ENCODE results near the gene PRKCH. TPM values are rescaled to one million over a fixed set of nuclear protein-coding genes. Genes with fewer than 3 reads are reported as not detected.

The PRKCH gene
- total and polyA plus RNA-seq, 3 experiments from 2014 or later = 165 to 369 (median 166) TPM

DNA sequence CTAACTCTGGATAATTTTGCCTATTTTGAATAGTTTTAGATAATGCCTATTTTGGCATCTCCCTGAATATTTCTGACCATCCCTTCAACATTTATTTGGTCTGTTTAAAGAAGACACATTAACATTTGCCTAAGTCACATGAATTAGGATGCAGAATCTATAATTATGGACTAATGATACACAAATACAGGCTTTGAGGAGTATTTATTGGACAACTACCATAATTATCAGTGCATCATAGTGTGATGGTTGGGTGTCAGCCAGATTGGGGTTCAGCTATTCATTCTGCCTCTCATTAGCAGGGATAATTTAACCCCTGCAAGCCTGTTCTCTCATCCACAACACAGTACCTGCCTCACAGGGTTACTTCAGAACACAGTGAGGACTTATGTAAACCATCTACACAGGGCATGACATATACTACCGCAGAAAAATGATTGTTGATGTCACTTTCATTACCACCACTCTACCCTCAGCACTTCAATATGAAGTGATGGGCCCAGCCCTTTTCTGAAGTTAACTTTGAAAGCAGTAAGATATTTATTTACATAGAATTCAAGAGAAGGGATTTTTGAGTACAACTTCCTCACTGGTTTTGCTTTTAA lies 14.4 kb downstream of the PRKCH start:
- H3K9me3 ChIP-seq (ENCODE audit: low read length) = no peaks in the 10 kb centered on the region
- peak overlapping the region; percentile 69 to 91 (median 84) for H3K4me3 Mint-ChIP-seq
- H3K27ac ChIP-seq (ENCODE audit: low read depth, low read length) = peak overlapping the region; percentile 79
- ChIA-PET POLR2A (interaction anchor here (1.5 to 3.8 kb wide), 2 partner anchors 12 to 13 kb away, joined by 6 to 29 read pairs; partner anchors contain the start of gene PRKCH), CTCF (interaction anchor here (0.9 to 2.1 kb wide), 4 partner anchors 9 to 51 kb away, joined by 3 to 5 read pairs (median 4); no protein-coding TSS in a partner anchor)
- peaks cover 79 to 91% (median 89%) of the 10 kb centered on the region in 3 donors for H3K4me1 Mint-ChIP-seq
- H3K4me3 ChIP-seq (ENCODE audit: low read length) = peak overlapping the region; percentile 50
- no peaks in the 10 kb centered on the region for H3K9me3 Mint-ChIP-seq
- peak overlapping the region; percentile 97 to 100 (median 99) for H3K27ac Mint-ChIP-seq
- H3K36me3 Mint-ChIP-seq = peaks cover 7 to 46% (median 17%) of the 10 kb centered on the region in 3 donors
- H3K36me3 ChIP-seq (ENCODE audit: insufficient read depth, low read length) = no peaks in the 10 kb centered on the region
- peaks cover 90% of the 10 kb centered on the region for H3K4me1 ChIP-seq (ENCODE audit: insufficient read depth, low read length)
- no peaks in the 10 kb centered on the region for H3K27me3 ChIP-seq (ENCODE audit: insufficient read depth, low read length, poor library complexity, severe bottlenecking)
- peak in 3 of 5 donors; percentile 57 to 80 (median 70) for DNase-seq
- no peaks in the 10 kb centered on the region for H3K27me3 Mint-ChIP-seq

DNA sequence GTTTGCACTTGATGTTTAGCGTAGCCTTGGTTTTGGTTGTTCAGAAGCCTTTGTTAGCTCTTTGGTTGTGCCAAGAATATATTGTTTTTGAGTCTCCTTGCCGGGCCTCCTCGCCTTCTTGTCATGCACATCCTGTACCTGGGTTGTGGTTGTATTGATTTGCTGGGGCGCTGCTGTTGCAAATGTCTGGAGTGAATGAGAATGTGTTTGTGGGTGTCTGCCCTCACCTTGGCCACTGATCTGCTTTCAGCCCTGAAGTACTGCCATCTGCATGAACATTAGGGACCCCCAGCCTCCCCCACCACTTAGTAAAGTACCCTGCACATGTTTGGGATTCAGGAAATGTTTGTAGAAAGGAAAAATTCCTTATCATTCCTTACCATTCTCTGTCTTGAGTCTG lies 16.5 kb downstream of the PRKCH start:
- Histone ChIP-seq H3K4me3 (ENCODE audit: low read length) (peak overlapping the region; percentile 10), H3K36me3 (ENCODE audit: insufficient read depth, low read length) (no peaks in the 10 kb centered on the region), H3K27ac (ENCODE audit: low read depth, low read length) (peak overlapping the region; percentile 79), H3K9me3 (ENCODE audit: low read length) (no peaks in the 10 kb centered on the region), H3K27me3 (ENCODE audit: insufficient read depth, low read length, poor library complexity, severe bottlenecking) (no peaks in the 10 kb centered on the region), H3K4me1 (ENCODE audit: insufficient read depth, low read length) (peaks cover 89% of the 10 kb centered on the region)
- ChIA-PET POLR2A (interaction anchor here (0.7 to 3.1 kb wide), 8 partner anchors 9 to 115 kb away, joined by 4 to 15 read pairs (median 5); no protein-coding TSS in a partner anchor), CTCF (interaction anchor here (1.0 to 2.6 kb wide), 10 partner anchors 10 to 57 kb away, joined by 3 to 12 read pairs (median 3); partner anchors contain the start of genes PRKCH and TMEM30B)
- peak overlapping the region; percentile 44 to 80 (median 68) for H3K4me3 Mint-ChIP-seq
- H3K27me3 Mint-ChIP-seq = no peaks in the 10 kb centered on the region
- H3K36me3 Mint-ChIP-seq = peaks cover 7 to 50% (median 20%) of the 10 kb centered on the region in 3 donors
- H3K27ac Mint-ChIP-seq = peak overlapping the region; percentile 97 to 100 (median 99)
- H3K9me3 Mint-ChIP-seq = no peaks in the 10 kb centered on the region
- H3K4me1 Mint-ChIP-seq = peaks cover 86 to 94% (median 94%) of the 10 kb centered on the region in 3 donors
- peak; percentile 53 to 93 (median 88) for DNase-seq

DNA sequence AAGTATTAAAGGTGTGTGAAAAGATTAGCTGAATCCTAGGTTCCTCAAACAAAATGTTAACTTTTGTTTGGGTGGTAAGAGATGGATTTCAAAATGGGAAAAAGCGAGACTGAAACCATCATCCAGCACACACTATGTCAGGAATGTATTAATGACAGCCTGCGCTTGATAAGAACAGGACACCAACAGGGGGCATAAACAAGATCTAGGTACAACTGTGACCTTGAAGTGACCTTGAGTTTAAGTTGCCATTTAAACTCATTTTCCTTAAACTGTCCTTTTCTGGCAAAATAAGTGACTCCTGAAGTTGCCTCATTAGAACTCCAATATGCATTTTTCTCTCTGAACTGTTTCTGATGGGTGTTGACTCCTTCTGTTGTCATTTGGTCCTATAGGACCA lies 17.1 kb downstream of the PRKCH start:
- Histone ChIP-seq H3K27ac (ENCODE audit: low read depth, low read length) (peak overlapping the region; percentile 52), H3K36me3 (ENCODE audit: insufficient read depth, low read length) (no peaks in the 10 kb centered on the region), H3K4me1 (ENCODE audit: insufficient read depth, low read length) (peaks cover 89% of the 10 kb centered on the region), H3K27me3 (ENCODE audit: insufficient read depth, low read length, poor library complexity, severe bottlenecking) (no peaks in the 10 kb centered on the region), H3K9me3 (ENCODE audit: low read length) (no peaks in the 10 kb centered on the region), H3K4me3 (ENCODE audit: low read length) (peak overlapping the region; percentile 10)
- H3K27me3 Mint-ChIP-seq = no peaks in the 10 kb centered on the region
- peaks cover 7 to 49% (median 20%) of the 10 kb centered on the region in 3 donors for H3K36me3 Mint-ChIP-seq
- H3K9me3 Mint-ChIP-seq = no peaks in the 10 kb centered on the region
- peak overlapping the region; percentile 44 to 80 (median 68) for H3K4me3 Mint-ChIP-seq
- H3K4me1 Mint-ChIP-seq = peaks cover 89 to 94% (median 94%) of the 10 kb centered on the region in 3 donors
- H3K27ac Mint-ChIP-seq = peak overlapping the region; percentile 97 to 100 (median 99)
- CTCF ChIA-PET = interaction anchor here (1.2 to 2.6 kb wide), 7 partner anchors 9 to 58 kb away, joined by 3 to 12 read pairs (median 4); partner anchors contain the start of genes PRKCH and TMEM30B
- DNase-seq = no peak
- POLR2A ChIA-PET = interaction anchor here (0.5 to 3.1 kb wide), 7 partner anchors 8 to 49 kb away, joined by 3 to 15 read pairs (median 6); no protein-coding TSS in a partner anchor

DNA sequence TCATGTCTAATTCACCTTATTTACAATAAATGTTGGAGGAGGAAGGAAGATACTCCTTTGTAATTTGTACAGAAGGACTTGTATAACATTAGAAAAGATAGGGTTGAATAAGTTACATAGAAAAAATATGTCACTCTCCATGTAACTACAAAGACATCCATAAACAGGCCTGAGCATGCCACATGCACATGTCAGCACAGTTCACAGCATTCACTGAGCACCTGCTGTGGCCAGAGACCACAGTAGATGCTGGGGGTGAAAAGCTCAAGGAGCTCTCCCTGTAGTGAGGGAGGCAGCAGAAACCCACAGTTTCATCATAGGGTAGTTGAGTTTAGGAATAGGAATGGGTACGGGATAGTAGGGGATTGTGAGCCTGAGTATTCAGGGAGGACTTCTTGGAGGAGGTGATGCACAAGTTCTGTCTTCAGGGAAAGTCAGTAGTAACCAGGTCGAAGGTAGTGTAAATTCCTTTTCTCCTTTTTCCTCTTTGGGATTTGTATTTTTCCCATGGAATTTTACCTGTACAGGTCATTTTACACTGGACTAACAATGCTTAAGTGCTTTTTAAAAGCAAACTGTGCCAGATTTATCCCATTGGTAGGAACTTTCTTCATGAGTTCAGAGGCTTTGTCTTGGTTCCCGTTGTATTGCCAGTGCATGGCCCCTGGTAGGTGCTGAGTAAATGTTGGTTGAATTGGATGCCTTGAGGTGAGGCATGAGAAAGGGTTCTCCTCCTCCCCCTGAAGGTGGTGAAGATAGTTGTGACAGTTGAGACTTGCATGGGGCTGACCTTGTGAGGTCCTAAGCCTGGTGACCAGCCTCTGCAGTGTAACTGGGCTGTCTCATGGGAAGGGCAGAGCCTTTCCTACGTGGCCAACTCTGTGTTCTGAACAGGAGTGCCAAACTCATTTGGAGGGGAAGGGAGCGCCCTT lies 20.2 kb downstream of the PRKCH start:
- POLR2A ChIA-PET = interaction anchor here (0.6 to 2.2 kb wide), 8 partner anchors 11 to 61 kb away, joined by 3 to 8 read pairs (median 4); no protein-coding TSS in a partner anchor
- Histone ChIP-seq H3K4me3 (ENCODE audit: low read length) (peak overlapping the region; percentile 49), H3K27me3 (ENCODE audit: insufficient read depth, low read length, poor library complexity, severe bottlenecking) (no peaks in the 10 kb centered on the region), H3K4me1 (ENCODE audit: insufficient read depth, low read length) (peaks cover 92% of the 10 kb centered on the region), H3K27ac (ENCODE audit: low read depth, low read length) (peak overlapping the region; percentile 40), H3K9me3 (ENCODE audit: low read length) (no peaks in the 10 kb centered on the region), H3K36me3 (ENCODE audit: insufficient read depth, low read length) (no peaks in the 10 kb centered on the region)
- Mint-ChIP-seq H3K27me3 (no peaks in the 10 kb centered on the region), H3K36me3 (peaks cover 3 to 40% (median 16%) of the 10 kb centered on the region in 3 donors), H3K9me3 (no peaks in the 10 kb centered on the region), H3K4me1 (peaks cover 92 to 96% (median 94%) of the 10 kb centered on the region in 3 donors), H3K4me3 (peak overlapping the region; percentile 77 to 90 (median 82)), H3K27ac (peak overlapping the region; percentile 96 to 99 (median 98))
- peak in 2 of 5 donors; percentile 46 to 63 for DNase-seq
- CTCF ChIA-PET = interaction anchor here (0.8 to 1.9 kb wide), 10 partner anchors 8 to 114 kb away, joined by 3 to 10 read pairs (median 4); no protein-coding TSS in a partner anchor

DNA sequence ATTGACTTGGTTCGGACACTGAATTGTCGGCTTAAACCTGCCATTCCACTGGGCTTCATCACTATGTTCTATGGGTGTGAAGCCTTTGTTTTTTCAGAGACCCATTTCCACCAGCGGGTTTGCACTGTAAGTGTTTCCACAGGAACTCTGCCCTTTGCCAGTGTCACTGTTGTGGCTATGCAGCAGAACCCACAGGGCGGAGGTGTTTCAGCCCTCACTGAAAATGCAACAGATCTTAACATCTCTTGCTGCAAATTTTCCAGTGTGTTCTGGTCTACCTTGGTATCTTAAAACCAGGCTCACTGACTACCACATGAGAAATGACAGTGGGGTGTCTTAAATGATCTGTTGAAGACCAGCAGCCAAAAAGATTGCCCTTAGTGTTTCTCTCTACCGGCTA lies 21.1 kb downstream of the PRKCH start:
- H3K36me3 ChIP-seq (ENCODE audit: insufficient read depth, low read length) = no peaks in the 10 kb centered on the region
- no peaks in the 10 kb centered on the region for H3K9me3 Mint-ChIP-seq

DNA sequence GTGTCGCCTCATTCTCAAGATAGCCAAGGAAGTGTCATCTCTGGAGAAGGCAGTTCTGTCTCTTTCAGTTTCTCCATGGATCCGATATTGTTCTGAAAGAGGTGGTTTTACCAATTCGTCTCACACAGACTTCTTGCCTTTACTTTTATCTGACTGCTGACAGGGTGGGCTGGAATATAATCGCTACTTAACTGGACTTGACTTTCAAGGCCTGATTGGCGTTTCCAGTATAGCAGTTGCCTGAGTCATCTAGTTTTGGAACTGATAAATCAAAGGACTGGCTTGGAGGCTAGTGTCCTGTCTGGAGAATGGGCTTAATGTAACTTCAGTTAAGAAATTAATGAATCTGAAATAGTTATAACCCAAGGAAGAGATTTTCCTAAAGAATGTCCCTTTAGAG lies 21.6 kb downstream of the PRKCH start:
- peak overlapping the region; percentile 33 for H3K27ac ChIP-seq (ENCODE audit: low read depth, low read length)
- ChIA-PET POLR2A (interaction anchor here (1.0 to 2.2 kb wide), 4 partner anchors 14 to 48 kb away, joined by 3 to 8 read pairs (median 3); no protein-coding TSS in a partner anchor), CTCF (interaction anchor here (1.1 to 2.3 kb wide), 8 partner anchors 10 to 61 kb away, joined by 3 to 10 read pairs (median 4); partner anchors contain the start of gene PRKCH)
- Mint-ChIP-seq H3K4me1 (peaks cover 95 to 97% (median 97%) of the 10 kb centered on the region in 3 donors), H3K36me3 (peaks cover 0 to 41% (median 12%) of the 10 kb centered on the region in 3 donors), H3K27ac (peak overlapping the region; percentile 96 to 99 (median 98)), H3K27me3 (no peaks in the 10 kb centered on the region), H3K4me3 (peak overlapping the region; percentile 77 to 90 (median 82)), H3K9me3 (no peaks in the 10 kb centered on the region)
- no peak for DNase-seq
- peaks cover 94% of the 10 kb centered on the region for H3K4me1 ChIP-seq (ENCODE audit: insufficient read depth, low read length)
- H3K9me3 ChIP-seq (ENCODE audit: low read length) = no peaks in the 10 kb centered on the region
- H3K4me3 ChIP-seq (ENCODE audit: low read length) = peak overlapping the region; percentile 22
- H3K27me3 ChIP-seq (ENCODE audit: insufficient read depth, low read length, poor library complexity, severe bottlenecking) = no peaks in the 10 kb centered on the region
- no peaks in the 10 kb centered on the region for H3K36me3 ChIP-seq (ENCODE audit: insufficient read depth, low read length)

More for the DNA sequence above, 21.1 kb downstream of the PRKCH start:
- H3K27me3 Mint-ChIP-seq = no peaks in the 10 kb centered on the region
- peak overlapping the region; percentile 77 to 90 (median 82) for H3K4me3 Mint-ChIP-seq
- no peaks in the 10 kb centered on the region for H3K27me3 ChIP-seq (ENCODE audit: insufficient read depth, low read length, poor library complexity, severe bottlenecking)
- H3K4me1 ChIP-seq (ENCODE audit: insufficient read depth, low read length) = peaks cover 92% of the 10 kb centered on the region
- peak overlapping the region; percentile 33 for H3K27ac ChIP-seq (ENCODE audit: low read depth, low read length)
- DNase-seq = peak; percentile 74 to 94 (median 90)
- peak overlapping the region; percentile 22 for H3K4me3 ChIP-seq (ENCODE audit: low read length)
- H3K4me1 Mint-ChIP-seq = peaks cover 95 to 97% (median 97%) of the 10 kb centered on the region in 3 donors
- ChIA-PET CTCF (interaction anchor here (0.9 to 1.9 kb wide), 9 partner anchors 8 to 113 kb away, joined by 3 to 10 read pairs (median 4); no protein-coding TSS in a partner anchor), POLR2A (interaction anchor here (0.7 to 2.2 kb wide), 7 partner anchors 14 to 62 kb away, joined by 3 to 8 read pairs (median 3); no protein-coding TSS in a partner anchor)
- no peaks in the 10 kb centered on the region for H3K9me3 ChIP-seq (ENCODE audit: low read length)
- peaks cover 2 to 43% (median 16%) of the 10 kb centered on the region in 3 donors for H3K36me3 Mint-ChIP-seq
- peak overlapping the region; percentile 96 to 99 (median 98) for H3K27ac Mint-ChIP-seq

DNA sequence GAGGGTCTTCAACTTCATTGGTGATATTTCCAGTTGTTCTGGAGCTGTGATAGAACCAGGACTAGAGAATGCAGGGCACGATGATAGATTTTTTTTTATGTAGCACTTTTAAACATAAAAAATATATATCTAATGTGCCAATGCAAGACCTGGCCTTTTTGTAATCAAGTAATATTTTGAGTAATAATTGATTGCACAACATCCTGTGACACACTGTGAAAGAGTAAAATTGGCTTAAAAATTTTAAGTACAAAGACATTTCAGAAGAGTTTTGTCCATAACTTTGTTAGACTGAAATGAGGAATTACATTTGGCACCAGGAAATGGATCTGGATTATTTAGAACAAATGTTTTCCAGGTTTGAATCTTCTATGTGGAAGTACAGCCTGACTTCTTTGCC lies 22.1 kb downstream of the PRKCH start:
- Histone ChIP-seq H3K27ac (ENCODE audit: low read depth, low read length) (peak overlapping the region; percentile 33), H3K27me3 (ENCODE audit: insufficient read depth, low read length, poor library complexity, severe bottlenecking) (no peaks in the 10 kb centered on the region), H3K36me3 (ENCODE audit: insufficient read depth, low read length) (no peaks in the 10 kb centered on the region), H3K4me1 (ENCODE audit: insufficient read depth, low read length) (peaks cover 94% of the 10 kb centered on the region), H3K4me3 (ENCODE audit: low read length) (peak overlapping the region; percentile 45), H3K9me3 (ENCODE audit: low read length) (no peaks in the 10 kb centered on the region)
- Mint-ChIP-seq H3K36me3 (peaks cover 0 to 40% (median 12%) of the 10 kb centered on the region in 3 donors), H3K27ac (peak overlapping the region; percentile 96 to 99 (median 98)), H3K9me3 (no peaks in the 10 kb centered on the region), H3K27me3 (no peaks in the 10 kb centered on the region), H3K4me3 (peak overlapping the region; percentile 77 to 90 (median 83)), H3K4me1 (peaks cover 95 to 97% (median 97%) of the 10 kb centered on the region in 3 donors)
- DNase-seq = no peak
- ChIA-PET POLR2A (interaction anchor here (1.0 to 1.5 kb wide), 4 partner anchors 11 to 48 kb away, joined by 3 to 7 read pairs (median 3); no protein-coding TSS in a partner anchor), CTCF (interaction anchor here (0.9 to 2.3 kb wide), 7 partner anchors 9 to 109 kb away, joined by 3 to 7 read pairs (median 3); partner anchors contain the start of gene PRKCH)
